ENCODE data around the gene CD74.
A peak's percentile ranks its signal among the peaks of the same experiment; 100 is the strongest.

The CD74 gene

GRCh38 chr5:150443242-150444075 is 30.7 kb upstream of the CD74 start:
- DNase-seq (ENCODE audit: extremely low read depth, insufficient read length): no peak
- no peak for TF ChIP-seq CTCF (IDR thresholded peaks at IDR 0.05; ENCODE audit: insufficient read depth, low read length, poor library complexity, severe bottlenecking)
- no peak overlapping the region for H3K4me3 ChIP-seq (replicated peaks; ENCODE audit: low read depth, low read length)
- H3K36me3 ChIP-seq (ENCODE audit: control insufficient read depth, insufficient read depth, low read length): peaks cover 36% of the 10 kb centered on the region
- H3K27me3 ChIP-seq (replicated peaks; ENCODE audit: control insufficient read depth, insufficient read depth, low read length): no peaks in the 10 kb centered on the region

GRCh38 chr5:150442699-150443080 is 30.0 kb upstream of the CD74 start:
- no peaks in the 10 kb centered on the region for H3K27me3 ChIP-seq (replicated peaks; ENCODE audit: control insufficient read depth, insufficient read depth, low read length)
- H3K36me3 ChIP-seq (ENCODE audit: control insufficient read depth, insufficient read depth, low read length): peaks cover 33% of the 10 kb centered on the region
- no peak overlapping the region for H3K4me3 ChIP-seq (replicated peaks; ENCODE audit: low read depth, low read length)
- no peak for DNase-seq (ENCODE audit: extremely low read depth, insufficient read length)
- TF ChIP-seq CTCF (IDR thresholded peaks at IDR 0.05; ENCODE audit: insufficient read depth, low read length, poor library complexity, severe bottlenecking): no peak

- Histone ChIP-seq H3K4me3 (replicated peaks; ENCODE audit: low read depth, low read length) (no peak overlapping the region), H3K36me3 (ENCODE audit: control insufficient read depth, insufficient read depth, low read length) (peaks cover 29% of the 10 kb centered on the region), H3K27me3 (replicated peaks; ENCODE audit: control insufficient read depth, insufficient read depth, low read length) (no peaks in the 10 kb centered on the region)
- DNase-seq (ENCODE audit: extremely low read depth, insufficient read length): no peak
- no peak for TF ChIP-seq CTCF (IDR thresholded peaks at IDR 0.05; ENCODE audit: insufficient read depth, low read length, poor library complexity, severe bottlenecking)
These were observed 29.3 kb upstream of the CD74 start for GRCh38 chr5:150441813-150442698.

GRCh38 chr5:150440948-150441812 is 28.5 kb upstream of the CD74 start:
- Histone ChIP-seq H3K36me3 (ENCODE audit: control insufficient read depth, insufficient read depth, low read length) (peaks cover 21% of the 10 kb centered on the region), H3K4me3 (replicated peaks; ENCODE audit: low read depth, low read length) (no peak overlapping the region), H3K27me3 (replicated peaks; ENCODE audit: control insufficient read depth, insufficient read depth, low read length) (no peaks in the 10 kb centered on the region)
- no peak for TF ChIP-seq CTCF (IDR thresholded peaks at IDR 0.05; ENCODE audit: insufficient read depth, low read length, poor library complexity, severe bottlenecking)
- DNase-seq (ENCODE audit: extremely low read depth, insufficient read length): no peak

GRCh38 chr5:150438873-150439546 is 26.3 kb upstream of the CD74 start:
- H3K36me3 ChIP-seq (ENCODE audit: control insufficient read depth, insufficient read depth, low read length): peaks cover 7% of the 10 kb centered on the region
- DNase-seq (ENCODE audit: extremely low read depth, insufficient read length): no peak

More at GRCh38 chr5:150438873-150439546, 26.3 kb upstream of the CD74 start:
- peak; percentile 74 for TF ChIP-seq CTCF (IDR thresholded peaks at IDR 0.05; ENCODE audit: insufficient read depth, low read length, poor library complexity, severe bottlenecking)
- no peaks in the 10 kb centered on the region for H3K27me3 ChIP-seq (replicated peaks; ENCODE audit: control insufficient read depth, insufficient read depth, low read length)
- no peak overlapping the region for H3K4me3 ChIP-seq (replicated peaks; ENCODE audit: low read depth, low read length)
